ENCODE measurements around the gene TMEM26.

The TMEM26 gene

GRCh38 chr10:61452655-61453641, at the start of gene TMEM26:
TSS of gene TMEM26 (minus strand) at chr10:61453381. CDS start at chr10:61453081, 300 bp downstream.
- DNase-seq (ENCODE audit: low spot score) = peak; percentile 62

GRCh38 chr10:61500460-61500859, 47.3 kb upstream of the TMEM26 start:
- no peak for DNase-seq (ENCODE audit: low spot score)

GRCh38 chr10:61492364-61492995, 39.3 kb upstream of the TMEM26 start:
- no peak for DNase-seq (ENCODE audit: low spot score)

GRCh38 chr10:61487506-61487905, 34.3 kb upstream of the TMEM26 start:
- DNase-seq (ENCODE audit: low spot score) = no peak

- DNase-seq (ENCODE audit: low spot score) = no peak
Observed at GRCh38 chr10:61486738-61487396, 33.7 kb upstream of the TMEM26 start.

GRCh38 chr10:61486251-61486650, 33.1 kb upstream of the TMEM26 start:
- DNase-seq (ENCODE audit: low spot score) = no peak

- DNase-seq (ENCODE audit: low spot score) = no peak
Observed at GRCh38 chr10:61481597-61481996, 28.4 kb upstream of the TMEM26 start.

GRCh38 chr10:61480208-61480607, 27.0 kb upstream of the TMEM26 start:
- no peak for DNase-seq (ENCODE audit: low spot score)

- DNase-seq (ENCODE audit: low spot score) = no peak
Observed at GRCh38 chr10:61478621-61479312, 25.6 kb upstream of the TMEM26 start.

- DNase-seq (ENCODE audit: low spot score) = no peak
Observed at GRCh38 chr10:61477451-61477850, 24.3 kb upstream of the TMEM26 start.

- DNase-seq (ENCODE audit: low spot score) = no peak
Observed at GRCh38 chr10:61476529-61476928, 23.3 kb upstream of the TMEM26 start.

GRCh38 chr10:61475449-61475873, 22.3 kb upstream of the TMEM26 start:
- DNase-seq (ENCODE audit: low spot score) = no peak

GRCh38 chr10:61472090-61472674, 19.0 kb upstream of the TMEM26 start:
- no peak for DNase-seq (ENCODE audit: low spot score)

GRCh38 chr10:61471491-61471890, 18.3 kb upstream of the TMEM26 start:
- no peak for DNase-seq (ENCODE audit: low spot score)

GRCh38 chr10:61470740-61471139, 17.6 kb upstream of the TMEM26 start:
- no peak for DNase-seq (ENCODE audit: low spot score)

GRCh38 chr10:61465901-61466632, 12.9 kb upstream of the TMEM26 start:
- DNase-seq (ENCODE audit: low spot score) = no peak

GRCh38 chr10:61465171-61465496, 12.0 kb upstream of the TMEM26 start:
- DNase-seq (ENCODE audit: low spot score) = no peak

GRCh38 chr10:61464461-61465170, 11.4 kb upstream of the TMEM26 start:
- DNase-seq (ENCODE audit: low spot score) = no peak

- DNase-seq (ENCODE audit: low spot score) = no peak
Observed at GRCh38 chr10:61463035-61463909, 10.1 kb upstream of the TMEM26 start.
